PC-3 (cell line): Measurements from ENCODE around the gene HOXA9. TPM values are rescaled to one million over a fixed set of nuclear protein-coding genes. Genes with fewer than 3 reads are reported as not detected.

Experiments used
- ATAC-seq: fragments of 200-7000 bp; cut with Tn5 transposase; 2 replicates; pipeline ENCODE4 v1.9.1; 2020; ENCODE audit warnings: mild to moderate bottlenecking, moderate library complexity
- BruUV-seq: library from RNA; stranded (reverse); fragments of 400-500 nt; replicated peaks from 2 replicates; lab custom pipeline; 2021; lab: Mats Ljungman, UMichigan
- CTCF ChIA-PET: fragments of 300-600 bp; sonication (Branson Sonifier 250); formaldehyde crosslinking; loops from one replicate; lab custom pipeline; 2022; ENCODE audit warnings: antibody characterized with exemption; lab: Charles Lee
- POLR2A ChIA-PET: fragments of 300-600 bp; sonication (Branson Sonifier 250); formaldehyde crosslinking; loops from one replicate; lab custom pipeline; 2022; ENCODE audit warnings: antibody characterized with exemption; ENCODE audit not compliant: unreplicated experiment; lab: Charles Lee
- DNase-seq: peaks from one replicate; pipeline ENCODE4 v3.0.0-alpha.2; 2015
- H2AFZ ChIP-seq: fragments of 300-600 bp; sonication (generic); 2 replicates; pipeline ENCODE4 v1.6.0; 2016; ENCODE audit warnings: antibody characterized with exemption, low read length
- H3F3A ChIP-seq: fragments of 300-600 bp; sonication (generic); one replicate; pipeline ENCODE4 v1.6.0; 2017; ENCODE audit warnings: antibody characterized with exemption, low read length, control low read depth, mild to moderate bottlenecking; ENCODE audit not compliant: unreplicated experiment
- H3K27ac ChIP-seq: fragments of 300-600 bp; sonication (generic); 2 replicates; pipeline ENCODE4 v1.5.1; 2016; ENCODE audit warnings: mild to moderate bottlenecking, low read length
- H3K27me3 ChIP-seq: fragments of 300-600 bp; sonication (generic); 2 replicates; pipeline ENCODE4 v1.6.1; 2016; ENCODE audit warnings: low read length, mixed read lengths
- H3K36me3 ChIP-seq: fragments of 300-600 bp; sonication (generic); 2 replicates; pipeline ENCODE4 v1.6.1; 2016; ENCODE audit warnings: low read depth, mixed run types, low read length, mixed read lengths
- H3K4me1 ChIP-seq: fragments of 300-600 bp; sonication (generic); 2 replicates; pipeline ENCODE4 v1.5.1; 2016; ENCODE audit warnings: low read length; ENCODE audit not compliant: insufficient read depth
- H3K4me2 ChIP-seq: fragments of 300-600 bp; sonication (generic); 2 replicates; pipeline ENCODE4 v1.6.0; 2016; ENCODE audit warnings: low read length
- H3K4me3 ChIP-seq: fragments of 300-600 bp; sonication (generic); 2 replicates; pipeline ENCODE4 v1.5.1; 2016; ENCODE audit warnings: mild to moderate bottlenecking, low read length, mixed read lengths
- H3K79me2 ChIP-seq: fragments of 300-600 bp; sonication (generic); 2 replicates; pipeline ENCODE4 v1.6.1; 2017; ENCODE audit warnings: low read length, mixed read lengths
- H3K9ac ChIP-seq: fragments of 300-600 bp; sonication (generic); 2 replicates; pipeline ENCODE4 v1.6.0; 2016; ENCODE audit warnings: mild to moderate bottlenecking, low read length
- H3K9me2 ChIP-seq: fragments of 300-600 bp; sonication (generic); replicated peaks from 2 replicates; pipeline ENCODE4 v1.6.1; 2016; ENCODE audit warnings: mixed run types, low read length, mixed read lengths
- H3K9me3 ChIP-seq: fragments of 300-600 bp; sonication (generic); 2 replicates; pipeline ENCODE4 v1.6.1; 2016; ENCODE audit warnings: low read length, mixed read lengths
- H4K20me1 ChIP-seq: fragments of 300-600 bp; sonication (generic); 2 replicates; pipeline ENCODE4 v1.6.1; 2016; ENCODE audit warnings: low read length, mixed read lengths
- CTCF ChIP-seq: fragments of 300-600 bp; sonication (generic); conservative IDR thresholded peaks from 2 replicates; pipeline ENCODE4 v1.5.1; 2017; ENCODE audit warnings: antibody characterized with exemption, low read depth, mild to moderate bottlenecking, low read length
- EZH2 ChIP-seq: fragments of 300-600 bp; sonication (generic); IDR thresholded peaks from one replicate; pipeline ENCODE4 v1.6.1; 2017; ENCODE audit warnings: antibody characterized with exemption, mild to moderate bottlenecking, low read length; ENCODE audit not compliant: unreplicated experiment
- EZH2phosphoT487 ChIP-seq: fragments of 300-600 bp; sonication (generic); IDR thresholded peaks from 2 replicates; pipeline ENCODE4 v1.6.1; 2018; ENCODE audit warnings: mild to moderate bottlenecking, antibody characterized with exemption, low read length, borderline replicate concordance
- intact Hi-C: fragments of 100-400 bp; cut with micrococcal nuclease; formaldehyde crosslinking; loops from 2 replicates; pipeline ENCODE4 v1.9.0; 2023
- total RNA-seq: library from RNA; depleted of rRNA; stranded (reverse); fragments of >200 nt; gene quantifications from 2 replicates; pipeline ENCODE4 v1.2.3, GENCODE V29; 2014

Gene HOXA9
- total RNA-seq, 1 experiment from 2014 or later: 69.0 TPM

GRCh38 chr7:27156508-27156898 is 8.8 kb downstream of the HOXA9 start, which contains the start of gene HOXA7:
HOXA7 (minus strand) TSS chr7:27156675; CDS start chr7:27156545, 130 bp downstream.
- ATAC-seq (no peak), DNase-seq (no peak)
- POLR2A ChIA-PET: no interaction called here
- Histone ChIP-seq H3K79me2 (peaks cover 21% of the 10 kb centered on the region), H4K20me1 (no peaks in the 10 kb centered on the region), H3K9ac (peak within 1 kb of the TSS; percentile 43), H2AFZ (peak within 1 kb of the TSS; percentile 93), H3K36me3 (no peaks in the 10 kb centered on the region), H3K9me3 (no peaks in the 10 kb centered on the region), H3K4me3 (peak within 1 kb of the TSS; percentile 79), H3K27ac (no peak within 1 kb of the TSS), H3K4me1 (peaks cover 28% of the 10 kb centered on the region), H3K4me2 (peak within 1 kb of the TSS; percentile 94), H3F3A (no peaks in the 10 kb centered on the region), H3K27me3 (no peaks in the 10 kb centered on the region), H3K9me2 (no peaks in the 10 kb centered on the region)
- intact Hi-C loops: no loop called here
- CTCF ChIA-PET: no interaction called here
- TF ChIP-seq CTCF: no peak
- no peak for TF ChIP-seq EZH2phosphoT487
- no peak for TF ChIP-seq EZH2
- no TSS peak for BruUV-seq

- Histone ChIP-seq H3K36me3 (no peaks in the 10 kb centered on the region), H3K4me3 (peak overlapping the region; percentile 79), H3K27me3 (no peaks in the 10 kb centered on the region), H3K9ac (peak overlapping the region; percentile 43), H3F3A (no peaks in the 10 kb centered on the region), H2AFZ (peak overlapping the region; percentile 93), H3K9me2 (no peaks in the 10 kb centered on the region), H4K20me1 (no peaks in the 10 kb centered on the region), H3K9me3 (no peaks in the 10 kb centered on the region), H3K79me2 (peaks cover 26% of the 10 kb centered on the region), H3K4me2 (peak overlapping the region; percentile 94), H3K27ac (no peak overlapping the region), H3K4me1 (peaks cover 28% of the 10 kb centered on the region)
- CTCF ChIA-PET: no interaction called here
- peak; percentile 4 for ATAC-seq
- POLR2A ChIA-PET: interaction anchor here (1.0 kb wide), 1 partner anchor 59 kb away, joined by 5 read pairs; no protein-coding TSS in a partner anchor
- no peak for TF ChIP-seq EZH2phosphoT487
- 0 out of 2 replicates have a peak, but pooled peaks have one; percentile 13 for TF ChIP-seq CTCF
- no peak for TF ChIP-seq EZH2
- peak; percentile 52 for DNase-seq
- intact Hi-C loops: no loop called here
- BruUV-seq: no TSS peak
Observed at GRCh38 chr7:27155816-27156507, 9.4 kb downstream of the HOXA9 start.
